Pulmonary artery endothelial cell (primary cell): ENCODE results near the gene ADRM1. TPM values are rescaled to one million over a fixed set of nuclear protein-coding genes. Genes with fewer than 3 reads are reported as not detected.

Experiments used
- DNase-seq: peaks from one replicate; pipeline ENCODE4 v3.0.0-alpha.2; 2011; ENCODE audit warnings: low read depth, low spot score
- total RNA-seq: library from RNA; depleted of rRNA; stranded (reverse); fragments of >200 nt; gene quantifications from 2 replicates; pipeline ENCODE4 v1.2.3, GENCODE V29; 2014

The ADRM1 gene
- total RNA-seq, 1 donor from 2014 or later = 150 TPM

DNA sequence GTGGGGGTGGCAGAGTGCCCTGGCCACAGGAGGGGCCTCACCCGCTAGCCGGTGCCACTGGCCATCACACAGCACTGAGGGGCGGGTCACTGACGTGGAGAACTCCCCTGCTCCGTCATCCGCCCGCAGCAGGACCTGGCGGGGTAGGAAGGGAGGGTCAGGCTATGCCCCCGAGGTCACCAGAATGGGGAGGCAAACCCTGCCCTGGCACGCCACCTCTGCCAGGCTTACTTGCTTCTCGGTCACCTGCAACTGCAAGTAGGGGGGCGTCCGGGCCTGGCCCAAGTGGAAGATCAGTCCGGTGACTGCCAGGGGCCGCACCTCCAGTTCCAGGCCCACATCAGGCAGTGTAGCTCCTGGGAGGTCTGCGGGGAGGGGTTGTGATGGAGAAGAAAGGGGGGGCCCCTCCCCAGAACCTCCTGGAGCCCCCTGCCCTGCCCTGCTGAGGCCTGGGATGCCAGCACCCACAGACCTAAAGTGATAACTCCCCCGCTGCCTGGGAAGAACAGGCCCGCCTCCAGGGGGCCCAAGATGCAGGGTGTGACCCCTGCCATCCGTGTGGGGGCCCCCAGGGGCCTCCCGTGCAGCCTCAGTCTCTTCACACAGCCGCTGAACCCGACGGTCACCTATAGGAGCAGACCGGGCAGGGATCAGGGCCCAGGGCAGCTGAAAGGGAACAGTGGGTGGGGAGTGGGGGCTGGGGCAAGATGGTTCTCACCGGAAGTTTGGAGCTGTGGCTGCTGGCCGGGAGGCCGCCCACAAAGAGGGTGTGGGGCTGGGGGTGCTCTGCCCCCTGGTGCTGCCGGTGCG lies 7.4 kb downstream of the ADRM1 start:
- DNase-seq = no peak

DNA sequence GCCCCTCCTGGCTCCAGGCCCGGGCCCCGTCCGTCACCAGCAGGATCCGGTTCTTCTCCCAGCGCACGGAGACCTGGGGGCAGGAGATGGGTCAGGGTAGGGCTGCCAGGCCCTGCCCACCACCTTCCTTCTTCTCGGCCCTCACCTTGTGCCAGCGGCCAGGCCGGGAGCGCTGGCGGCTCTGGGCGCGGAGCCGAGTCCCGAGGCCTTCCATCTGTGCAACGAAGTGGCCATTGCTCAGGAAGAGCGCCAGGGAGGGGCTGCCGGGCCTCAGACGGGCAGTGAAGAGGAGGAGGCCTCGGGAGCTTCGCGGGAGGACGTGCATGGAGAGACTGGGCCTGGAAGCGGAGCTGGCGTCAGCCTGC lies 7.9 kb downstream of the ADRM1 start:
- no peak for DNase-seq

DNA sequence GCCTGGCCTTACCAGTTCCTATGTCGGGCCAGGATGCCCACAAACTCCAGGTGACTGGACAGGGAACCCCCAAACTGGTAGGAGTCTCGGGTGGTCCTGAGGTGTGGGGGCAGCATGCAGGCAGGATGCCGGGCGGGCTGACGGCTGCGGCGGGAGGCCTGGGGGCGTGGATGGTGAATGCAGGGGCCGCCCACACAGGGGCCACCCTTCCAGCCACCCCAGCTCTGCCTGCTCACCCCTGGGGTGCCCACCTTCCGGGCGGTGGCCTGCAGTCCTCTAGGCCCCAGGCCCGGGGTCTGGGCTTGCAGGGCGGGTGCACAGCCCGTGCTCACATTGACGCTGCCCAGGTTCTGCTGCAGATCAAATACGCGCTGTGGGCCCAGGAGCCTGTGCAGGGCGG lies 8.4 kb downstream of the ADRM1 start:
- DNase-seq = no peak

DNA sequence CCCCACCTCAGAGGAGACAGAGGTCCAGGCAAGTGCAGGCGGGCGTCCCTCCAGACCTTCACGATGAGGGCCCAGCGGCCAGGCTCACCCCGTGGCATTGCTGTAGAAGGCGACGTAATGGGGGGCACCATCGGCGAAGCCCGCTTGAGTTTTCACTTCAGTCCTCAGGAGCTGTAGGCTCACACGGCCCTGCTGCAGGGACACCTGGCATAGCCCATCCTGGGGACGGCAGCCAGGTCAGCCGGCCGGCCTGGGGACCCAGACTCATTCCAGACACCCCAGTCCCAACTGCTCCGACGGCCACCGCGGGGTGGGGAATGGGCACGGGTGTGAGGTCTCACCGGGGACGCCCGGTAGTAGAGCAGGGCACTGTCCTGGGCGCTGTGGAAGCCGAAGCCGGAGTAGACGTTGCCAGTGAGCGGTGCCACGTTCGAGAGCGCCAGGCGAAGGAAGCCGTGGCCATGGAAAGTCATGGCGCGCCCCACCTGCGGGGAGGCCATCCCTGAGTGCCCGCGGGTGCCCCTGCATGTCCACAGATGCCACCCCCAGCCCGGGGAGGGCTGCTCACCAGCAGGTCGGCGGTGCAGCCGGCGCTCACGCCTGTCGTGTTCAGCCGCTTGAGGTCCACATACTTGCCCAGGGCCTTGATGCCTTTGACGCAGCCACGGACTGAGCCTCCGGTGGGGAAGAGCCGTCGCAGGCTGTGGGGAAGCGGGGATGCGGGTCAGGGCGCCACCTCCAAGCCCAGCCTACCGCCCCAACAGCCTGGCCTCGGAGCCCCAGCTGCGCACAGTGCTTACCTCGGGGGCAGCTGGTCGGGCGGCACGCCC lies 9.2 kb downstream of the ADRM1 start:
- DNase-seq = no peak

DNA sequence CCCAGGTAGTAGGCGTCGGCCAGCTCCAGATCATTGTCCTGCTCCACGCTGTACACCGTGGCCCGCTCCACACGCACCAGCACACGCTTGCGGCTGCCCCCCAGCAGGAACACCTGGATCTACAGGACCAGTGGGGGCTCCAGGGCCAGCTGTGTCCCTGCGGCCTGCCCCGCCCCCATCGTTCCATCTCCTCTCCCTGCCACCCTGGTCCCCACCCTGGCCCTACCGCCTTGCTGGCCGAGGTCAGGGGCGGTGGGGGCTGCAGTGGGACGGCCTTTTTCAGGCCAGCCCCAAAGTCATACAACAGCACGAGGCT lies 9.8 kb downstream of the ADRM1 start:
- DNase-seq = no peak

DNA sequence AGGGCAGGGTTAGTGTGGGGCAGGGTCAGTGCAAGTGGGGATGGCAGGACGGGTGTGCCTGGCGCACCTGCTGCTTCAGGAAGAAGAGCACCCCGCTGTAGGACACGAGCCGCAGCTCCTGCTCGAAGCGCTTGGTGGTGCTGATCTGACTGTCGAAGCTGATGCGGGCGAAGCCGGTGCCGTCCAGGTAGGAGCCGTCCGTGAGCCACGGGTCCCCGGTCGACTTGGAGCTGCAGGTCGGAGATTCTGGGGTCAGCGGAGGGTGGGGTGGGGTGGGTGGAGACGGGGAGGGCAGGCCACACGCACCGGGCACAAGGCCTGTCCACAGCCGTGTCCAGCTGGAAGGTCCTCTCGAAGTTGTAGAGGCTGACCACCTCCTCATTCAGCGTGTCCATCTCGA lies 10.2 kb downstream of the ADRM1 start:
- DNase-seq = no peak

DNA sequence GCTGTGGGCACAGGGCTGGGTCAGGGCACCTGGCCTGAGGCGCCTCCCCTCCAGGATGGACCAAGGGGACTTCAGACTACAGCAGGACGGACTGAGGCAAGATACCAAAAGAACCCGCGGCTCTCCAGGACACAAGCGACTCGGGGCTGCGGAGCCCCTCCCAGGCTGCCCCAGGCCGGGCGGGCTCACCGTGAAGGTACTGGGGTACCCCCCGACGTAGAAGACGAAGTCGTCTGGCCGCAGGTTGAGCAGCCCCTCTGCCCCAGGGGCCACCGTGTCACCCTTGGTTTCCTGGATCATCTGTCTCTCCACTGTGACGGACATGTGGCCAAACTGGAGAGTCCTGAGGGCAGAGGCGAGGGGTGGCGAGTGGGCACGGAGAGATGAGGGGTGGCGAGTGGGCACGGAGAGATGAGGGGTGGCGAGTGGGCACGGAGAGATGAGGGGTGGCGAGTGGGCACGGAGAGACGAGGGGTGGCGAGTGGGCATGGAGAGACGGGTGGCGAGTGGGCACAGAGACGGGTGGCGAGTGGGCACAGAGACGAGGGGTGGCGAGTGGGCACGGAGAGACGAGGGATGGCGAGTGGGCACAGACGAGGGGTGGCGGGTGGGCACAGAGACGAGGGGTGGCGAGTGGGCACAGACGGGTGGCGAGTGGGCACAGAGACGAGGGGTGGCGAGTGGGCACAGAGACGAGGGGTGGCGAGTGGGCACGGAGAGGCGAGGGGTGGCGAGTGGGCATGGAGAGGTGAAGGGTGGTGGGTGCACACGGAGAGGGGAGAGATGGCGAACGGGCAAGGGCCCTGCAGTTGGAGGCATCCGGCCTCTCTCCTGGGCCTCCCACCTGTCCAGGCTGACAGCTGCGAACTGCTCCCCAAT lies 10.9 kb downstream of the ADRM1 start:
- no peak for DNase-seq

DNA sequence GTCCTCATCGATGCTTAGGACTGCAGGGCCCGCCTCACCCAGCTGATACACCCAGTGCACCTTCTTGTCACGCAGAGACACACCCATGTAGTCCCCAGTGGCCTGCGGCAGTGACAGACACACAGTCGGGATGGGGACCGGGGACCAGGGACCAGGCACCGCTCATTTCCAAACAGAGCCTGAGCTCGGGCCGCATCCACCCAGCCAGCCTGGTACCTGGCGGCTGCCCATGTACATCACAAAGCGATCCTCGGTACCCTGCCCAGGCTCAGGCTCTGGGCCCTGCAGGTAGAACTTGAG lies 11.5 kb downstream of the ADRM1 start:
- DNase-seq = no peak

DNA sequence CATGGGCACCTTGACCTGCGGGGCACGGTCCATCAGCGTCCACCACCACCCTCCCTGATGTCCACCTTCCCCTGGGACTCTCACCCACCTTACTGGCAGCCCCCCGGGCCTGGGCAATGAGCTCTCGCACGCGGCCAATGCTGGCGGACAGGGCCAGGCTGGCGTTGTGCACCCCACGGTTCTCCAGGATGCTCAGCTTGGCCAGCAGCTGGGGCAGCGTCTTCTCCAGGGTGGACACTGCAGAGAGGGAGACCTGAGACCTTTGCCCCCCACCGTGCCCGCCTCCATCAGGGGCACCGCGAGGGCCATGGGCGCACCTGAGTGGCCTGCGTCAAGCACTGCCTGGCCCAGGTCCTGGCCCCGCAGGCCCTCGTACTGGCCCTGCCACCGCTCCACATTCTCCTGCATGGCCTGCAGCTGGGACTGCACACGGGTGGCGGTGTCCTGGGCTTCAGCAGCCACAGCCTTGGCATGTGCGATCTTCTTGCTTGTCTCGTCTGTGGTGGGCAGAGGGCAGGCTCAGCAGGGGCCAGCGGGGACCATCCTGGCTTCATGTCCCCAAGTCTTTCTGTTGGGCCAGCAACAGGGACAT lies 12.0 kb downstream of the ADRM1 start:
- no peak for DNase-seq

DNA sequence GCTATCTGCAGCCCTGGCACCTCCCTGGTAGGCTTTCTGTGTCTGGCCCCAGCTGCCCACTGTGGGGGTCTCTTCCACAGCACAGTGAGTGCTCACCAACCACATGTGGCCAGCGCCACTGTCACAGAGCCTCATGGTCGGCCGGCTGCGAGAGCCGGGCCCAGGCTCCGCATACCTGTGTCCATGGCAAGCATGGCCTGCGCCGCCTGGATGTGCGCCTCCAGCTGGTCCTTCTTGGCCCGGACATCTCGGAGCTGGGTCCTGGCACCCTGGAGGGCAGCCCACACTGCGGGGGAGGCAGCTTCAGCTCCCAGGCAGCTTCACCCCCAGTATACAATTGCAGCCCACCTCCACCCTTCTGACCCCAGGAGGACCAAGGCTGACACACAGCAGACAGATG lies 13.0 kb downstream of the ADRM1 start:
- no peak for DNase-seq

DNA sequence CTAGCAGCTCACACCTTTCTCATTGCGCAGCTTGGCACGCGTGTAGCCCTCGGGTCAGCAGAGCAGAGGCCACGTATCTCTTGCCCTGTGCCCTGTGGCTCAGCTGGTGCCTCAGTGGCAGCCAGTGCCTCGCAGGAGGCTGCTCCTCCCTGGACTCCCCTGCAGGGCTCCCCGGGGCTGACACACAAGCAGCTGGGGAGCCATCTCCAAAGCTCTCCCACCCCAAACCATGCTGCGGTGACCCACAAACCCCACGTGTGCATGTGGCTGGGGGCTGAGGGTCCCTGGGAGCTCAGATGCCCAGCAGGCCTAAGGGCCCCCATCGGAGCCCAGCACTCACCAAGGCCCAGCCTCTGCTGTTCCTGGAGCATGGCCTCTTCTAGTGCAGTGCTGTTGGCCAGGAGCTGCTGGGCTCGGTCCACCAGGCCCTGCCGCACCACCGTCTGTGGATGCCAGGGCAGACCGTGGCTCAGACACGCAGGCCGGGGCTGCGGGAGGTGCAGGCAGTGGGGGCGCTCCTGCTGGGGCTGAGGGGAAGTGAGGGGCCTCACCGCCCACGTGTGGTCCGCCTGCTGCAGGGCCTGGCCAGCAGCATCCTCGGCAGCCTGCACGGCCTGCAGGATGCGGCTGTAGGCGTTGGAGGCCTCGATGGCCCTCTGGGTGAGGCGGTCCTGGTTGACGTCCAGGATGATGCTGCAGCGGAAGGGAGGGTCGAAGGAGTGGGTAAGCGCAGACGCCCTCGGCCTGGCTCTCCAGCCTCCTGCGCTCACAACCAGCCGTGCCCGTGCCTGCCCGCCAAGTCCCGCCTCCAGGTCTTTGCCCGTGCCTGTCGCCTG lies 13.8 kb downstream of the ADRM1 start:
- DNase-seq = no peak

DNA sequence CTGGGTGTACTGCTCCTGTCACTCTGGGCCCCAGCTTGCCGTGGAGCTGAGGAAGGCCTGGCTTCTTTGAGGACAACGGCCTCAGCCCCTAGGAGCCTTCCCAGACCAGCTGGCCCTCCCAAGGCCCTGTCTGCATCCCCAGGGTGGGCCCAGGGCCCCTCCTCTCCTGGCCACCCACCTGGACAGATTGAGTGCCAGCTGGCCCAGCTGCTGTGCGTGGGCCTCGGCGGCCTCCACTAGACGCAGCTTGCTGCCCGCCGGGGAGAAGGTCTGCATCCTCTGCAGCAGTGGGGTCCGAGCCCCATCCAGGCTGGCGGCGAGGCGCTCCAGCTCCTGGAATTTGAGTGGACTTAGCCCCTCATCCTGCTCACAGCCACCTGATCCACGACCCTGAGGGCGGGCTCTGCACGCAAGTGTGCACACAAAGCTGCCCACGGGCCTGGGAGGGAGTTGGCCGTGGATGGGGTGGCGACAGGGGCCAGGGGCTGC lies 14.4 kb downstream of the ADRM1 start:
- DNase-seq = no peak

DNA sequence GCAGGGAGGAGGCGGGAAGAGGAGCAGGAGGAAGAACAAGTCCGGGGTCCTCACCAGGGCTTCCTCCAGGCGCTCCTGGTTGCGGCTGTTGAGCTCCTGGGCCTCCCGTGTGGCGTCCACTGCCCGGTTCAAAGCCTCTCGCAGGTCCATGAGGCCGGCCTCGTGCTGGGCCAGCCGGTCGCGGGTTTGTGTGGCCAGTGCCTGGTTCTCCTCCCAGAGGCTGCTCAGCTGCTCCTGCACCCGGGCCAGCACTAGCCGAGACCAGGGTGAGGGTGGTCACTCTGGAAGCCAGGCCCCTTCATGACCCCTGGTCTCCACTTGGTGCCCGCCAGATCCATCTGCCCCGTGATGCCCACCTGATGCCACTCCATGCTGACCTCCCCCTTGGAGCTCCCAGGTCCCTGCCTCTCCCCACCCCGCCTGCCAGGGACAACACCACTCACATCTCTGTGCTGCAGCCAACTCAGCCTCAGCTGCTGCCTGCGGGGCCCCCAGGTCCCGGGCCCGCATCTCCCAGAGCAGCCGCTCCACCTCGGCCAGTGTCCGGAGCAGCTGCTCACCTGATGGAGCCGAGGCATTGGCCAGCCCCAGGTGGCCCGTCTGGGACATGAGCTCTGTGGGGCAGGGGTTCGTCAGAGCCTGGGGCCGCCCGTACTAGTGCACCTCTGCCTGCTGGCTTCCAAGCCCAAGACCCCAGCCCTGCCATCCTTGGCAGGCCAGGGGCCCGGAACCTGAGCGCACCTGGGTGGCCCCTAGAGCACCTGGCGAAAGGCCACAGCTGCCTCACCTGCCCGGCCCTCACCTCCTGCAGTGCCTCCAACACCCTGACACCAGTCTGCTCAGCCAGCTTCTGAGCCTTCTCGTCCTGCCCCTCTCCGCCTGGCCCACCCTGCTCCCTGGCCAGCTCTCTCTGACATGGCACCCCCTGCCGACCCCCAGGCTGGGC lies 15.9 kb downstream of the ADRM1 start:
- no peak for DNase-seq

DNA sequence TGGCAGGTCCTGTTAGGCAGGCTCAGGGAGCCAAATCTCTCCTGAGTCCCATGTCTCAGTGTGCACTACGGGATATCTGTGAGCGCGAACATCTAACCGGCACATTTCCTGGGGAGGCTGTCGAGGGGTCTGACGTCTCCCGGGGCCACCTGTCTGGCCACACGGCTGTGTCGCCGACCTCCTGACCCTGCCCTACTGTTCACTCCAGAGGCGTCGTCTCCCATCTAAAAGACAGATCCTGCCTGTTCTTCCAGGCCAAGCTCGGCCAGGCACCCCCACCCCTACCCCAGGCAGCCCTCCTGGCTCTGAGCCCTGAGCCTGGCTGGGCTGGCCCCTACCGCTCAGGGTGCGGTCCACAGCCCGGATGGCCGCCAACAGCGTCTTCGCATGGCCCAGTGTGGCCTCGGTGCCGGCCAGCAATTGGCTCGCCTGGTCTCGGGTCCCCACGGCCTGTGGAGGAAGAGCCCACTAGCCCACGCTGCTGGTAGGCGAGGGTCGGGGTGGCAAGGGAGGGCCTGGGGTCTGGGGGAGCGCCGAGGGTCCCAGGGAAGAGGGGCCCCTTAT lies 16.6 kb downstream of the ADRM1 start:
- no peak for DNase-seq

DNA sequence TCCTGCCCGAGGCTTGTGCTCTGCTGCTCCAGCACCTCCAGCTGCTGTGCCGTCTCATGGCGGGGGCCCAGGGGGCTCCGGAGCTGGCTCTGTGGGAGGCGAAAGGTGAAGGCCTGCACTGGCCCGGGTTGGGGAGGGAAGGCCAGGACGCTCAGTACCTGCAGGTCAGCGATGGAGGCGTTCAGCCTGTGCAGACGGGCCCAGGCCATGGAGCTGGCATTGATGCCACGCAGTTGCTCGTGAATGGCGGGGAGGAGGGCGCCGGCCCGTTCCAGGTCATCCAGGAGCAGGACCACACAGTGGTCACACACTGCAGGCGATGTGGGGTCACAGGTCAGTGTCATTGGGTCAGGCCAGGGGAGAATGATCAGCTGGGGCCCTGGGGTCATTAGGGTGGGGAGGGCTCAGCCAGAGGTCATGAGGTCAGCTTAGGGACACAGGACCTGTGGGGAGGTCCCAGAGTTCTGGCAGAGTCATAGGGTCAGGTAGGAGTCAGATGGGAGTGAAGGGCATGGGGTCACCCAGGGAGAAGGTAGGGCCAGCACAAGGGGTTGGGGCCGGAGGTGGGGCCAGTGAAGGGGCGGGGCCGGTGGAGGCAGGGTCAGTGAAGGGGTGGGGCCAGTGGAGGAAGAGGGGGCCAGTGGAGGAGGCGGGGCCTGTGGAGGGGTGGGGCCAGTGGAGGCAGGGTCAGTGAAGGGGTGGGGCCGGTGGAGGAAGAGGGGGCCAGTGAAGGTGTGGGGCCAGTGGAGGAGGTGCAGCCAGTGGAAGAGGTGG lies 18.0 kb downstream of the ADRM1 start:
- DNase-seq = no peak

DNA sequence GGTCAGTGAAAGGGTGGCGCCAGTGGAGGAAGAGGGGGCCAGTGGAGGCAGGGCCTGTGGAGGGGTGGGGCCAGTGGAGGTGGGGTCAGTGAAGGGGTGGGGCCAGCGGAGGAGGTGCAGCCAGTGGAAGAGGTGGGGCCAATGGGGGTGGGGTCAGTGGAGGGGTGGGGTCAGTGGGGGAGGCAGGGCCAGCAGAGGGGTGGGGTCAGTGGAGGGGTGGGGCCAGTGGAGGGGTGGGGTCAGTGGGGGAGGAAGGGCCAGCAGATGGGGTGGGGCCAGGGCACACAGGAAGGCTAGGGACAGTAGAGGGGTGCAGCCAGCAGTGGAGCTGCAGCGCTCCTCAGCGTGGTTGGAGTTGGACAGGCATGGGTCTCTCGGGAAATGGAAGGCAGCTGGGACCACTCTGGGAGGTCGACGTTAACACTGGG lies 18.7 kb downstream of the ADRM1 start:
- DNase-seq = no peak

DNA sequence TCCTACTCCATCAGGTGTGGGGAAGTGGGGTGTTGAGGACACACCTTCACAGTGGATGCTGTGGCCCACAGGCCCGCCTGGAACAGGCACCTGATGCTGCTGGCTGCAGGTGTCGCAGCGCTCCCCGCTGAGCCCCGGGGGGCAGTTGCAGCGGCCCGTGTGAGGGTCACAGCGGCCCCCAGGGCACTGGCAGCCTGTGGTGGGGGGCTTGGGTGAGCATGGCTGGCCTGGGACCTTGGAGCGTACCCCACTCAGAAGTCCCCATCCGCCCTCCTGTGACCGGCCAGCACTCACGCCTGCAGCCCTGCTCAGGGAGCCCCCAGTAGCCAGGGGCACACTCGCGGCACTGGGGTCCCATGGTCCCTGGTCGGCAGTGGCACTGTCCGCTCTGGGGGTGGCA lies 19.2 kb downstream of the ADRM1 start:
- no peak for DNase-seq

DNA sequence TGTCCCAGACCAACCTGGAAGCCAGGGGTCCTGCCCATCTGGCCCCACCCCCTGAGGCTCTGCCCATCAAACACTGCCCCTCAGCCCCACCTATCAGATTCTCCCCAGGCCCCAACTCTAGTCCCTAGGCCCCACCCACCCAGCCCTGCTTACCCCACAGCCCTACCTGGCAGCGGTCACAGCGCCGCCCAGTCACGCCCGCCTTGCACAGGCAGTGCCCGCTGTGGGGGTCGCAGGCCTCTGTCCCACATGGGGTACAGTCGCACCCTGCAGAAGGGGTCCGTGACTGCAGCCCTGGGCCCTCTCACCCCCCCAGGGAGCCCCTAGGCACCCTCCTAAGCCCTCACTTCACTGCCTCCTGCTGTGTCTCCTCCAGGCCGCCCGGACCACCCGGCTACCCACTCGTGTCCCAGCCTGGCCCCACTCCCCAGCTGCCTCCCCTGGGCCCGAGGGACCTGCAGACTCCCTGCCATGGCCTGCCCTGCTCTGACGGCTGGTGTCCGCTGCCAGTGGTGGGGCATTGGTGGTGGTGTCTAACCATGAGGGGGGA lies 19.8 kb downstream of the ADRM1 start:
- no peak for DNase-seq
